Measurements from ENCODE around the gene TGFB1. TPM values are rescaled to one million over a fixed set of nuclear protein-coding genes. Genes with fewer than 3 reads are reported as not detected.

Gene TGFB1
- total and polyA plus RNA-seq, 9 of the 15 experiments (the other 6 are each of a cell fraction or from before 2014, with no cell fraction given), result 0.24 to 159 (median 17.2) TPM

DNA sequence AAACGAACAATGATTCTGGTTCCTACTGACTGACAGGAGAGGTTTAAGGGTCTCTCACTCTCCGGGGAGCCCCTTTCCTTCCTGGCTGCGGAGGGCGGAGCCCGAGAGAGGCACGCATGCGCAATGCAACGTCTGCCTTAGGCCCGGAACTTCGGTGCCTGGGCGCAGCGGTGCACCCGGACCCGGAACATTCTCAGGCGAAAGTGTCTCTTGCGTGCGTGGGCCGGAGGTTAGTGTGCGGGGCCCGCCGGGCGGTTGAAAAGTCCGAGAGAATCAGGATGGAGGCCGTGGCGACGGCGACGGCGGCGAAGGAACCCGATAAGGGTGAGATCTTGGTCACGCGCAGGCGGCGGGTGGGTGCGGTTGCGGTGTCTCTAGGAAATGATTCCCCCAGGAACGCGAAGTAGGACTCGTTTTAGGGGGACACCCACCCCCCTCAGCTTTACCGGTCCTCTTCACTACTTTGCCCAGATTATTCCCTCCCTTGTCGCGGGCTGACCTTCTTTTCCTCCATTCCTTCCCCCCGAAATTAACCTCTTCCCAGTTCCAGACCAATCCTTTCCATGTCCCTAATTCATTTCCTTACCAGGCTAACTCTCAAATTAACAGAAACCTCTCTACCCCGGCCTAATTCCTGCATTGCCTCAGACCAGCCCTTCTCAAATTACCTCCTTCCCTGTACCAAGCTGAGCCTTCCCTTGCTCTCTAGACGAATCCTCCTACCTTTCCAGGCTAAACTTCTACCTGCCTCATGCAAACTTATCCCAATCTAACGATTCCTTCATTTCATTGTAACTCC lies 43.5 kb downstream of the TGFB1 start, which contains the start of gene CCDC97 (continued):
- TF ChIP-seq, protein P1, sequence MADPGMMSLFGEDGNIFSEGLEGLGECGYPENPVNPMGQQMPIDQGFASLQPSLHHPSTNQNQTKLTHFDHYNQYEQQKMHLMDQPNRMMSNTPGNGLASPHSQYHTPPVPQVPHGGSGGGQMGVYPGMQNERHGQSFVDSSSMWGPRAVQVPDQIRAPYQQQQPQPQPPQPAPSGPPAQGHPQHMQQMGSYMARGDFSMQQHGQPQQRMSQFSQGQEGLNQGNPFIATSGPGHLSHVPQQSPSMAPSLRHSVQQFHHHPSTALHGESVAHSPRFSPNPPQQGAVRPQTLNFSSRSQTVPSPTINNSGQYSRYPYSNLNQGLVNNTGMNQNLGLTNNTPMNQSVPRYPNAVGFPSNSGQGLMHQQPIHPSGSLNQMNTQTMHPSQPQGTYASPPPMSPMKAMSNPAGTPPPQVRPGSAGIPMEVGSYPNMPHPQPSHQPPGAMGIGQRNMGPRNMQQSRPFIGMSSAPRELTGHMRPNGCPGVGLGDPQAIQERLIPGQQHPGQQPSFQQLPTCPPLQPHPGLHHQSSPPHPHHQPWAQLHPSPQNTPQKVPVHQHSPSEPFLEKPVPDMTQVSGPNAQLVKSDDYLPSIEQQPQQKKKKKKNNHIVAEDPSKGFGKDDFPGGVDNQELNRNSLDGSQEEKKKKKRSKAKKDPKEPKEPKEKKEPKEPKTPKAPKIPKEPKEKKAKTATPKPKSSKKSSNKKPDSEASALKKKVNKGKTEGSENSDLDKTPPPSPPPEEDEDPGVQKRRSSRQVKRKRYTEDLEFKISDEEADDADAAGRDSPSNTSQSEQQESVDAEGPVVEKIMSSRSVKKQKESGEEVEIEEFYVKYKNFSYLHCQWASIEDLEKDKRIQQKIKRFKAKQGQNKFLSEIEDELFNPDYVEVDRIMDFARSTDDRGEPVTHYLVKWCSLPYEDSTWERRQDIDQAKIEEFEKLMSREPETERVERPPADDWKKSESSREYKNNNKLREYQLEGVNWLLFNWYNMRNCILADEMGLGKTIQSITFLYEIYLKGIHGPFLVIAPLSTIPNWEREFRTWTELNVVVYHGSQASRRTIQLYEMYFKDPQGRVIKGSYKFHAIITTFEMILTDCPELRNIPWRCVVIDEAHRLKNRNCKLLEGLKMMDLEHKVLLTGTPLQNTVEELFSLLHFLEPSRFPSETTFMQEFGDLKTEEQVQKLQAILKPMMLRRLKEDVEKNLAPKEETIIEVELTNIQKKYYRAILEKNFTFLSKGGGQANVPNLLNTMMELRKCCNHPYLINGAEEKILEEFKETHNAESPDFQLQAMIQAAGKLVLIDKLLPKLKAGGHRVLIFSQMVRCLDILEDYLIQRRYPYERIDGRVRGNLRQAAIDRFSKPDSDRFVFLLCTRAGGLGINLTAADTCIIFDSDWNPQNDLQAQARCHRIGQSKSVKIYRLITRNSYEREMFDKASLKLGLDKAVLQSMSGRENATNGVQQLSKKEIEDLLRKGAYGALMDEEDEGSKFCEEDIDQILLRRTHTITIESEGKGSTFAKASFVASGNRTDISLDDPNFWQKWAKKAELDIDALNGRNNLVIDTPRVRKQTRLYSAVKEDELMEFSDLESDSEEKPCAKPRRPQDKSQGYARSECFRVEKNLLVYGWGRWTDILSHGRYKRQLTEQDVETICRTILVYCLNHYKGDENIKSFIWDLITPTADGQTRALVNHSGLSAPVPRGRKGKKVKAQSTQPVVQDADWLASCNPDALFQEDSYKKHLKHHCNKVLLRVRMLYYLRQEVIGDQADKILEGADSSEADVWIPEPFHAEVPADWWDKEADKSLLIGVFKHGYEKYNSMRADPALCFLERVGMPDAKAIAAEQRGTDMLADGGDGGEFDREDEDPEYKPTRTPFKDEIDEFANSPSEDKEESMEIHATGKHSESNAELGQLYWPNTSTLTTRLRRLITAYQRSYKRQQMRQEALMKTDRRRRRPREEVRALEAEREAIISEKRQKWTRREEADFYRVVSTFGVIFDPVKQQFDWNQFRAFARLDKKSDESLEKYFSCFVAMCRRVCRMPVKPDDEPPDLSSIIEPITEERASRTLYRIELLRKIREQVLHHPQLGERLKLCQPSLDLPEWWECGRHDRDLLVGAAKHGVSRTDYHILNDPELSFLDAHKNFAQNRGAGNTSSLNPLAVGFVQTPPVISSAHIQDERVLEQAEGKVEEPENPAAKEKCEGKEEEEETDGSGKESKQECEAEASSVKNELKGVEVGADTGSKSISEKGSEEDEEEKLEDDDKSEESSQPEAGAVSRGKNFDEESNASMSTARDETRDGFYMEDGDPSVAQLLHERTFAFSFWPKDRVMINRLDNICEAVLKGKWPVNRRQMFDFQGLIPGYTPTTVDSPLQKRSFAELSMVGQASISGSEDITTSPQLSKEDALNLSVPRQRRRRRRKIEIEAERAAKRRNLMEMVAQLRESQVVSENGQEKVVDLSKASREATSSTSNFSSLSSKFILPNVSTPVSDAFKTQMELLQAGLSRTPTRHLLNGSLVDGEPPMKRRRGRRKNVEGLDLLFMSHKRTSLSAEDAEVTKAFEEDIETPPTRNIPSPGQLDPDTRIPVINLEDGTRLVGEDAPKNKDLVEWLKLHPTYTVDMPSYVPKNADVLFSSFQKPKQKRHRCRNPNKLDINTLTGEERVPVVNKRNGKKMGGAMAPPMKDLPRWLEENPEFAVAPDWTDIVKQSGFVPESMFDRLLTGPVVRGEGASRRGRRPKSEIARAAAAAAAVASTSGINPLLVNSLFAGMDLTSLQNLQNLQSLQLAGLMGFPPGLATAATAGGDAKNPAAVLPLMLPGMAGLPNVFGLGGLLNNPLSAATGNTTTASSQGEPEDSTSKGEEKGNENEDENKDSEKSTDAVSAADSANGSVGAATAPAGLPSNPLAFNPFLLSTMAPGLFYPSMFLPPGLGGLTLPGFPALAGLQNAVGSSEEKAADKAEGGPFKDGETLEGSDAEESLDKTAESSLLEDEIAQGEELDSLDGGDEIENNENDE (IDR thresholded peaks at IDR 0.05; ENCODE audit: low read depth, low read length), result peak; percentile 38
- TF ChIP-seq SAFB2 (IDR thresholded peaks at IDR 0.05; ENCODE audit: borderline replicate concordance, low read depth, low read length, severe bottlenecking) (no peak), TAF9B (IDR thresholded peaks at IDR 0.05; ENCODE audit: partially characterized antibody) (peak; percentile 87), ZFP36 (IDR thresholded peaks at IDR 0.05; ENCODE audit: low read depth, low read length, partially characterized antibody) (no peak), EHMT2 (IDR thresholded peaks at IDR 0.05) (no peak)
- TF ChIP-seq, protein P2, sequence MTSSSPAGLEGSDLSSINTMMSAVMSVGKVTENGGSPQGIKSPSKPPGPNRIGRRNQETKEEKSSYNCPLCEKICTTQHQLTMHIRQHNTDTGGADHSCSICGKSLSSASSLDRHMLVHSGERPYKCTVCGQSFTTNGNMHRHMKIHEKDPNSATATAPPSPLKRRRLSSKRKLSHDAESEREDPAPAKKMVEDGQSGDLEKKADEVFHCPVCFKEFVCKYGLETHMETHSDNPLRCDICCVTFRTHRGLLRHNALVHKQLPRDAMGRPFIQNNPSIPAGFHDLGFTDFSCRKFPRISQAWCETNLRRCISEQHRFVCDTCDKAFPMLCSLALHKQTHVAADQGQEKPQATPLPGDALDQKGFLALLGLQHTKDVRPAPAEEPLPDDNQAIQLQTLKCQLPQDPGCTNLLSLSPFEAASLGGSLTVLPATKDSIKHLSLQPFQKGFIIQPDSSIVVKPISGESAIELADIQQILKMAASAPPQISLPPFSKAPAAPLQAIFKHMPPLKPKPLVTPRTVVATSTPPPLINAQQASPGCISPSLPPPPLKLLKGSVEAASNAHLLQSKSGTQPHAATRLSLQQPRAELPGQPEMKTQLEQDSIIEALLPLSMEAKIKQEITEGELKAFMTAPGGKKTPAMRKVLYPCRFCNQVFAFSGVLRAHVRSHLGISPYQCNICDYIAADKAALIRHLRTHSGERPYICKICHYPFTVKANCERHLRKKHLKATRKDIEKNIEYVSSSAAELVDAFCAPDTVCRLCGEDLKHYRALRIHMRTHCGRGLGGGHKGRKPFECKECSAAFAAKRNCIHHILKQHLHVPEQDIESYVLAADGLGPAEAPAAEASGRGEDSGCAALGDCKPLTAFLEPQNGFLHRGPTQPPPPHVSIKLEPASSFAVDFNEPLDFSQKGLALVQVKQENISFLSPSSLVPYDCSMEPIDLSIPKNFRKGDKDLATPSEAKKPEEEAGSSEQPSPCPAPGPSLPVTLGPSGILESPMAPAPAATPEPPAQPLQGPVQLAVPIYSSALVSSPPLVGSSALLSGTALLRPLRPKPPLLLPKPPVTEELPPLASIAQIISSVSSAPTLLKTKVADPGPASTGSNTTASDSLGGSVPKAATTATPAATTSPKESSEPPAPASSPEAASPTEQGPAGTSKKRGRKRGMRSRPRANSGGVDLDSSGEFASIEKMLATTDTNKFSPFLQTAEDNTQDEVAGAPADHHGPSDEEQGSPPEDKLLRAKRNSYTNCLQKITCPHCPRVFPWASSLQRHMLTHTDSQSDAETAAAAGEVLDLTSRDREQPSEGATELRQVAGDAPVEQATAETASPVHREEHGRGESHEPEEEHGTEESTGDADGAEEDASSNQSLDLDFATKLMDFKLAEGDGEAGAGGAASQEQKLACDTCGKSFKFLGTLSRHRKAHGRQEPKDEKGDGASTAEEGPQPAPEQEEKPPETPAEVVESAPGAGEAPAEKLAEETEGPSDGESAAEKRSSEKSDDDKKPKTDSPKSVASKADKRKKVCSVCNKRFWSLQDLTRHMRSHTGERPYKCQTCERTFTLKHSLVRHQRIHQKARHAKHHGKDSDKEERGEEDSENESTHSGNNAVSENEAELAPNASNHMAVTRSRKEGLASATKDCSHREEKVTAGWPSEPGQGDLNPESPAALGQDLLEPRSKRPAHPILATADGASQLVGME (CRISPR knock-in tag; IDR thresholded peaks at IDR 0.05), result no peak
- TF ChIP-seq, protein P3, sequence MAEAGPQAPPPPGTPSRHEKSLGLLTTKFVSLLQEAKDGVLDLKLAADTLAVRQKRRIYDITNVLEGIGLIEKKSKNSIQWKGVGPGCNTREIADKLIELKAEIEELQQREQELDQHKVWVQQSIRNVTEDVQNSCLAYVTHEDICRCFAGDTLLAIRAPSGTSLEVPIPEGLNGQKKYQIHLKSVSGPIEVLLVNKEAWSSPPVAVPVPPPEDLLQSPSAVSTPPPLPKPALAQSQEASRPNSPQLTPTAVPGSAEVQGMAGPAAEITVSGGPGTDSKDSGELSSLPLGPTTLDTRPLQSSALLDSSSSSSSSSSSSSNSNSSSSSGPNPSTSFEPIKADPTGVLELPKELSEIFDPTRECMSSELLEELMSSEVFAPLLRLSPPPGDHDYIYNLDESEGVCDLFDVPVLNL (CRISPR knock-in tag; IDR thresholded peaks at IDR 0.05; ENCODE audit: low read depth), result 0 out of 2 replicates have a peak, but pooled peaks have one; percentile 12
